GM18870 (cell line): Measurements from ENCODE around the gene HOXB4.
"Not testable (repeated sequence)": the region's sequence is repeated elsewhere in the genome, so short reads cannot be mapped to it uniquely, and the experiment has no call there.

ENCODE experiments used
- ATAC-seq: cut with Tn5 transposase; IDR thresholded peaks from one replicate; pipeline ENCODE4 v1.9.1; 2021; ENCODE audit warnings: moderate library complexity; ENCODE audit not compliant: unreplicated experiment

The HOXB4 gene

DNA sequence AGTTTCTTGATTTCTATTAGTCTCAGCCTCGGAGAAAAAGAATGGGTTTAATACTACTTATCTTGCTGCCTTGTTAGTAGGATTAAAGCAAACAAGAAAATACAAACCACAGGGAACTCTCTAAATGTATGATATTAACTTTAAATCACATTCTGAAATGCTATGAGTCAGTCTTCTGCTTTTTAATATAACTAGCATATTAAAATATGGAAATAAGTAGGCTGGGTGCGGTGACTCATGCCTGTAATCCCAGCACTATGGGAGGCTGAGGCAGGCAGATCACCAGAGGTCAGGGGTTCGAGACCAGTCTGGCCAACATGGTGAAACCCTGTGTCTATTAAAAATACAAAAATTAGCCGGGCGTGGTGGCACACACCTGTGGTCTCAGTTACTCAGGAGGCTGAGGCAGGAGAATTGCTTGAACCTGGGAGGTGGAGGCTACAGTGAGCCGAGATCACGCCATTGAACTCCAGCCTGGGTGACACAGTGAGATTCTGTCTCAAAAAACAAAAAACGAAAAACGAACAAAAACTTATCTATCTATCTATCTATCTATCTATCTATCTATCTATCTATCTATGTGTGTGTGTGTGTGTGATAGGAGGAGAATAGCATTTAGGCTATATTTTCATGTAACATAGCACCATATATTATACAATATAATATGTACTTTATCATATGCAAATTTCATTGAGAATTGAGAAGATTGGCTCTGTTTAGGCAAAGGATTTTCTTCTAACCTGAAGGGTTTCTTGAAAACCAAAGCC, 42.2 kb downstream of the HOXB4 start:
- not testable (repeated sequence) for ATAC-seq

DNA sequence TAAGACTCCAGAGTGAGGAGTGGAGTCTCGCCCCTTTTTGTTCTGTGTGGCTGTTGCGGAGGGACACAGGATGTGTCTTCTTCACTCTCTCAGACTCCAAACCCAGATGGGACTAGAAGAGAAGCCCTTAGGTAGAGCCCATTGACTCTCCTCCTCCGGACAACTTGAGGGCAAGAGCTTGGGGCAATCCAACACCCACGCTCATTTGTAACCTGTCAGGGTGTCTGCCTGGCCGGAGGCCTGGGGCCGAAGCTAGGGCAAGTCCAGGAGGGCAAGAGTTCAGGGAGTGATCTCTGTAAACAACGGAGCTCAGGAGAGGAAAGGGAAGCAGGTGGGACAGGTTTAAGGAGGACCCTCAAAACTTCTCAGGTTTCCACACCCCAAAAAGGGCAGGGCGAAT, 45.9 kb downstream of the HOXB4 start:
- ATAC-seq = no peak

DNA sequence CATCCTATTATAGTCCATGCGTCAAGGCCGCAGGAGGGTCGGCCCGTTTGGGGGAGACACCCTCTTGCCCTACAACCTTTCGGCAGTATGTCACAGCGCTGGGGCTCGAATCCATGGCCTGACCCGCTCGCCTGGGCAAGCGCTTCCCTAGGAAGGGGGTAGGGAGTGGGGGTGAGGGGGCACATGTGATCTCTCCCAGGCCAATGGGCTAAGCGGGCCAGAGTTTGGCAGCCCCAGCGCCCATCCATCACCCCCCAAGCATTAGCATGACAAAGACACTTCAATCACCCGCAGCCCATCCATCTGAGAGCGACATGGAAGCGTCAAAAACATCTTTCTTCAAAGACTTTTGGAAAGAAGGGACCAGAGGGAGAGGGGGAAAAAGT, 47.3 kb downstream of the HOXB4 start, which contains the start of gene HOXB1:
Gene HOXB1 (minus strand): TSS at position 125 of the 386 bp plus-strand sequence. CDS start 107 bp downstream, at position 18.
- no peak for ATAC-seq

DNA sequence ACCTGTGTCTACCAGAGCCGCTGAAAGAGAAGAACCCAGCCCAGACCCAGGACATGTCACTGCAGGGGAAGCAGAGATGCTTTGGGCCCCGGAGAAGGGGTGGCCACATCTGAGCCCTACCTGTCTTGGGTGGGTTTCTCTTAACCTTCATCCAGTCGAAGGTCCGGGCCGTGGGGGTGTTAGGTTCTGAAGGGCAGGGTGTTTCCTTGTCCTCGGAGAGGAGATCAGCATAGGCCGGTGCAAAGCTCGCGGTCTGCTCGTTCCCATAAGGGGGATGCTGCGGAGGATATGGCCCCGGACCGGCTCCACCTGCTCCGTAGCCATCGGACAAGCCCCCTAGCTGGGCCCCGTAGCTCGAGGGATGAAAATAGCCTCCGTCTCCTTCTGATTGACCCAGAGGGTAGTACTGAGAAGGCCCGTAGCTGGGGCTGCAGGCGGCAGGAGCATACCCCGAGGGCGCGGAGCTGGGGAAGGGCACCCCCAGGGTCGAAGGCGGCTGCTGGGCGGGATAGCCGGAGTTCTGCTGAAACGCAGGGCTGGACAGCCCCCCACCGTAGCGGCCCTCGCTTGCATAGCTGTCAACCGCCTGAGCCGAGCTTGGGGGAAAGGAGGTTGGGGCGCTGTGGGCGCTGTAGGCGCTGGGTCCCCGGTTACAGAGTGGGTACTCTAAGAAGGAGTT, 47.8 kb downstream of the HOXB4 start:
- ATAC-seq = no peak

DNA sequence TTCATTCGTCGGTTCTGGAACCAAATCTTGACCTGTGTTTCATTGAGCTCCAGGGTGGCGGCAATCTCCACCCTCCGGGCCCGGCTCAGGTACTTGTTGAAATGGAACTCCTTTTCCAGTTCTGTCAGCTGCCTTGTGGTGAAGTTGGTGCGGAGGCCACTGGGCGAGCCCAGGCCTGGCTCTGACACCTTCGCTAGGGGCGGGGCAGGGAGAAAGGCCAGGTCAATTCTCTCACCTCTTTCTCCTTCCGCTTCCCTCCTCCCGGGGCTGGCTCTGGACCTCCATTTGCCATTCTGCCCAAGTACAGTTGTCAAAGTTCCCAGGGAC, 48.5 kb downstream of the HOXB4 start:
- no peak for ATAC-seq

DNA sequence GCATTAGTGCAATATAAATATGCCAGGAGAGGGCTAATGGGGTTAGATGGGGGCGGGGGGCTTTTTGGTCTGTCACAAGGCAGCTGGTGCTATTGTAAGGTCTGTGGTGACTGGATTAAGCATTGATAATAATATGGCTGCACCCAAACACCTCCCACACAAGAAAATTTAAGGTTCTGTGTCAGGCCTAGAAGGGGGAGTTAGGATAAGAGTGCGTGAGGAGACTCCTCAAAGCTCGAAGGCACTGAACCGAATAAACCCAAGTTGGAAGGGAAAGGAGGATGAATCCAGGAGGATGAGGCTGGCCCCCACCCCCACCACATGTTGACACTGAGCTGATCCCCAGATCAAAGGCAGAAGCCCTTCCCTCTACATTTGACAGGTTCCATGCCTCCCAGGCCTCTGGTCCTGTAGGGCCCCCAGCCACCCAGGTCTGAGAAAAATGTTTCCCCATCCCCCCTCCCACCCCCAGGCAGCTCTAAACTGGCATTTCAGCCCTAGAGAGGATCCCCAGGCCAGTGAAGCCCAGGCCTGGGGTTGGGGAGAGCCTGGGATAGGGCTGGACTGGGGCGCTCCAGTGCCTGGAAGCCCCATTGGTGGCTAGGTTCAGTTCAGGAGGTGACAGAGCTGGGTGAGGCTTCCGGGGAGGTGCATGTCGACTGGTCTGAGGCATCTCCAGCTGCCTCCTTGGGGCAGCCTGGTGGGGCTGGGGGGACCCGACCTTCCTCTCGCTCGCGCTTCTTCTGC, 49.0 kb downstream of the HOXB4 start:
- ATAC-seq = no peak

DNA sequence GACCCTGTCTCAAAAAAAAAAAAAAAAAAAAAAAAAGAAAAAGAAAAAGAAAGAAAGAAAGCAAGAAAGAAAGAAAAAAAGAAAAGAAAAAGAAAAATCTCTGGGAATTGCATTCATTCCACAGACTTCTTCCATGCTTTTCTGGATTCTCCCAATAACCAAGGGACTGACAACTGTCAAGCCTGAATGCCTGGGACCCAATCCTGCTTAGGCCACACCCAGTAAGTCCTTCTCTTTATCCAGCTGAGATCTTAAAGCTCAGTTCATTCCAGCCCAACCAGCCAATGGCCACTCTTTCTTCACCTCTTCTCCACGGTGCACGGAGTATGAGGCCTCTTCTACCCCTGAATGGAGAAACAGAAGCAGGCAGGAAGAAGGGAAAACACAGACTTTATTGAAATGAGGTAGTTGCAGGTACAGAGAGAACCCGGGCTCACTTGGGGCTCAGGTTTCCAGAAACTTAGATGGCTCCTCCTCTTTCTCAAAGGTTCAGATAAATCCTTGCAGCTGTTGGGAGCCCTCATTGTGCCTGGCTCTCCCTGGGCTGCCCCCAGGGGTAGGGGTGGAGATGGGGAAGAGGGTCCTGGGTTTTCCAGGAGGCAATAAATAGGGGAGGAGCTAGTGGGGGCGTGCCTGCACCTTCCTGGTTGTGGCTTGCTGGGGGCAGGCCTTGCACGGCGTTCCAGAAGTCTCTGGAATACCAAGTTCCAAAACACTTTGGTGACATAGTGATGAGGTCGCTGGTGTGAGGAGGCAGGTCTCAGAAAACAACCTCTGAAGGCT, 49.8 kb downstream of the HOXB4 start:
- ATAC-seq = no peak

DNA sequence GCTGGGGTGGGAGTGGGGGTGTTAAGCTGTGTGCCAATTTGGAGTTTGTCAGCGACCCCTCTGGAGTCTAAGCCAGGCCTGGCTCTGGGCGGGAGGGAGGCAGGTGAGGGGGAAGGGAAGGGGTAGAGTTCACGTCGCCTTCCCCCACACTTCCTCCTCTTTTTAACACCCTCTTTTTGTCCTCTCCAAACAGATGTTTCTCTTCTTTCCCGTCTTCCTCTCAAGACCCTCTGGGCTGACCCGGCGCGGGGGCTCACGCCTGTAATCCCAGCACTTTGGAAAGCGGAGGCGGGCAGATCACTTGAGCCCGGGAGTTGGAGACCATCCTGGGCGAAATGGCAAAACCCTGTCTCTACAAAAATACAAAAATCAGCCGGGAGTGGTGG, 50.6 kb downstream of the HOXB4 start:
- no peak for ATAC-seq

DNA sequence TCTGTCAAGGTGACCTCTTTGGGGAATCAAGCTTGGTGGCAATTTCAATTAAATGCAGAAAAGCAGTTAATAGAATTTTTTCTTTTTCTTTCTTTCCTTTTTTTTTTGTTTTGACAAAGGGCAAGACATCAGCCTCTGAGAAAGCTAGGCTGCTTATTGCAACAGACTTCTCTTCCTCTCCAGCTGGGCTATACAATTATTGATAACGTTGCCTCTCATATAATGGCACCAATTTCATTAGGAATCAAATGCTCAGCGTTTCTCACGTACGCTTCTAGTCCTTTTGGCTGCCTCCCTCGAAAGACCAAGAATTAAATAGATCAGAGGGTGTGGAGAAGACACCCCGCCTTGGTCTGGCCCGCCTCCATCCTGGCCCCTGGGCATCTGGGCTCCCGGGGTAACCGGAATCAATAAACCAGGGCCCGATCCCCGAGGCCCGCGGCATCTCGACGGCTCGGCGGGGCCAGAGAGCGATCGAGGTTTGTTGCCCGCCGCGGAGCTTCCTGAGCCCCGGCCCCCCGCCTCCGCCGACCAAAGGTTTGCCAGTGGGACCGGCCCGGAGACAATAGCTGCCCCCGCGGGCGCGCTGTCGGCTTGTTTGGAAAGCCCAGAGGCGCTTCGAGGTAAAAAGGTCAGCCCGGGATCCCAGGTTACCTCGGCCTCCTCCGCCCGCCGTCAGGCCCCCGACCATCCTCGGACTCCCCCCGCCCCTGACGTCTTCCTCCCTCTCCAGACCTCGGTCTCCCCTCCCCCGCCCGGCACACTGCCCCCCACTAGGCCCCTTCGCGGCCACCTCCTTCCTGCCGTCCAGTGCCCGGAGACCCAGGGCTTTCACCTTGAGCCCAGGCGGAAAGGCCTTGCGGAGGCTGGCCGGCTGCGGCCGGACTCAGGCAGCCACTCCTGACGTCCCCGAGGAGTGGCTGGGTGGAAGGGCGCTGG, 51.3 kb downstream of the HOXB4 start:
- no peak for ATAC-seq
